HEK293 (cell line): Measurements from ENCODE around the gene CELA1.

ENCODE experiments used
- IKZF3 ChIP-seq: fragments of 450-650 bp; IDR thresholded peaks from 2 replicates; pipeline ENCODE4 v1.5.0; 2018; ENCODE audit warnings: missing biosample characterization, mild to moderate bottlenecking, missing genetic modification characterization, moderate library complexity
- KLF7 ChIP-seq: fragments of 450-650 bp; formaldehyde crosslinking; IDR thresholded peaks from 2 replicates; pipeline ENCODE4 v1.5.1; 2016; ENCODE audit warnings: missing biosample characterization, missing genetic modification characterization, borderline replicate concordance
- PBX3 ChIP-seq: sonication (generic); formaldehyde crosslinking; IDR thresholded peaks from 2 replicates; pipeline ENCODE4 v1.8.1; 2022; ENCODE audit warnings: mild to moderate bottlenecking, moderate library complexity, missing genetic modification reagents
- TCF7L2 ChIP-seq: IDR thresholded peaks from 2 replicates; pipeline ENCODE4 v1.6.1; 2011; ENCODE audit warnings: low read depth, mild to moderate bottlenecking, inconsistent platforms, low read length, moderate library complexity, borderline replicate concordance
- WT1 ChIP-seq: fragments of 450-650 bp; formaldehyde crosslinking; IDR thresholded peaks from 2 replicates; pipeline ENCODE4 v1.5.1; 2016; ENCODE audit warnings: missing biosample characterization, missing genetic modification characterization
- YY2 ChIP-seq: fragments of 450-650 bp; formaldehyde crosslinking; IDR thresholded peaks from 2 replicates; pipeline ENCODE4 v1.5.1; 2016; ENCODE audit warnings: missing biosample characterization, missing genetic modification characterization
- ZBTB11 ChIP-seq: fragments of 450-650 bp; formaldehyde crosslinking; conservative IDR thresholded peaks from 2 replicates; pipeline ENCODE4 v1.5.1; 2016; ENCODE audit warnings: low read depth, missing biosample characterization, missing genetic modification characterization
- ZBTB21 ChIP-seq: fragments of 450-650 bp; formaldehyde crosslinking; IDR thresholded peaks from 2 replicates; pipeline ENCODE4 v1.5.1; 2017; ENCODE audit warnings: missing biosample characterization, missing genetic modification characterization
- ZBTB48 ChIP-seq: fragments of 450-650 bp; formaldehyde crosslinking; IDR thresholded peaks from 2 replicates; pipeline ENCODE4 v1.5.1; 2016; ENCODE audit warnings: missing biosample characterization, missing genetic modification characterization
- ZBTB49 ChIP-seq: fragments of 450-650 bp; formaldehyde crosslinking; IDR thresholded peaks from 2 replicates; pipeline ENCODE4 v1.5.1; 2016; ENCODE audit warnings: missing biosample characterization, missing genetic modification characterization, low read depth
- ZNF132 ChIP-seq: fragments of 450-650 bp; formaldehyde crosslinking; IDR thresholded peaks from 2 replicates; pipeline ENCODE4 v1.5.1; 2017; ENCODE audit warnings: missing biosample characterization, missing genetic modification characterization, borderline replicate concordance
- ZNF133 ChIP-seq: fragments of 450-650 bp; formaldehyde crosslinking; IDR thresholded peaks from 2 replicates; pipeline ENCODE4 v1.5.1; 2016; ENCODE audit warnings: missing biosample characterization, missing genetic modification characterization
- ZNF2 ChIP-seq: fragments of 450-650 bp; formaldehyde crosslinking; IDR thresholded peaks from 2 replicates; pipeline ENCODE4 v1.5.1; 2016; ENCODE audit warnings: missing biosample characterization, missing genetic modification characterization
- ZNF214 ChIP-seq: fragments of 450-650 bp; formaldehyde crosslinking; IDR thresholded peaks from 2 replicates; pipeline ENCODE4 v1.5.1; 2017; ENCODE audit warnings: missing biosample characterization, mild to moderate bottlenecking, missing genetic modification characterization, borderline replicate concordance
- ZNF280C ChIP-seq: fragments of 450-650 bp; formaldehyde crosslinking; IDR thresholded peaks from 2 replicates; pipeline ENCODE4 v1.5.1; 2016; ENCODE audit warnings: missing biosample characterization, missing genetic modification characterization
- ZNF366 ChIP-seq: fragments of 450-650 bp; formaldehyde crosslinking; conservative IDR thresholded peaks from 2 replicates; pipeline ENCODE4 v1.5.1; 2016; ENCODE audit warnings: missing biosample characterization, missing genetic modification characterization
- ZNF398 ChIP-seq: fragments of 450-650 bp; formaldehyde crosslinking; IDR thresholded peaks from 2 replicates; pipeline ENCODE4 v1.5.1; 2017; ENCODE audit warnings: missing biosample characterization, missing genetic modification characterization
- ZNF423 ChIP-seq: fragments of 450-650 bp; formaldehyde crosslinking; IDR thresholded peaks from 2 replicates; pipeline ENCODE4 v1.5.1; 2016; ENCODE audit warnings: missing biosample characterization, missing genetic modification characterization
- ZNF449 ChIP-seq: fragments of 450-650 bp; formaldehyde crosslinking; IDR thresholded peaks from 2 replicates; pipeline ENCODE4 v1.5.1; 2017; ENCODE audit warnings: missing biosample characterization, mild to moderate bottlenecking, missing genetic modification characterization, moderate library complexity
- ZNF473 ChIP-seq: fragments of 450-650 bp; formaldehyde crosslinking; IDR thresholded peaks from 2 replicates; pipeline ENCODE4 v1.5.1; 2017; ENCODE audit warnings: missing biosample characterization, missing genetic modification characterization
- ZNF549 ChIP-seq: fragments of 450-650 bp; IDR thresholded peaks from 2 replicates; pipeline ENCODE4 v1.5.1; 2018; ENCODE audit warnings: missing biosample characterization, missing genetic modification characterization, mild to moderate bottlenecking, inconsistent platforms, moderate library complexity
- ZNF561 ChIP-seq: fragments of 450-650 bp; IDR thresholded peaks from 2 replicates; pipeline ENCODE4 v1.5.1; 2018; ENCODE audit warnings: missing biosample characterization, missing genetic modification characterization, borderline replicate concordance
- ZNF768 ChIP-seq: fragments of 450-650 bp; formaldehyde crosslinking; IDR thresholded peaks from 2 replicates; pipeline ENCODE4 v1.5.1; 2018; ENCODE audit warnings: missing biosample characterization, mild to moderate bottlenecking, missing genetic modification characterization
- ZSCAN18 ChIP-seq: fragments of 450-650 bp; formaldehyde crosslinking; IDR thresholded peaks from 2 replicates; pipeline ENCODE4 v1.5.1; 2016; ENCODE audit warnings: missing biosample characterization, missing genetic modification characterization
- ZSCAN23 ChIP-seq: fragments of 450-650 bp; formaldehyde crosslinking; IDR thresholded peaks from 2 replicates; pipeline ENCODE4 v1.5.1; 2016; ENCODE audit warnings: missing biosample characterization, missing genetic modification characterization

Gene CELA1

GRCh38 chr12:51371295-51371953, 24.9 kb upstream of the CELA1 start (continued):
- TF ChIP-seq ZBTB48 (tag by site-specific recombination): peak; percentile 92
- TF ChIP-seq KLF7: no peak
- no peak for TF ChIP-seq ZBTB11 (tag by site-specific recombination)
- TF ChIP-seq ZNF2 (tag by site-specific recombination): 0 out of 2 replicates have a peak, but pooled peaks have one; percentile 45
- no peak for TF ChIP-seq ZNF214 (tag by site-specific recombination)
- TF ChIP-seq ZSCAN18 (tag by site-specific recombination): no peak
- TF ChIP-seq ZNF473 (tag by site-specific recombination): no peak
- TF ChIP-seq PBX3 (CRISPR knock-in tag): no peak
- TF ChIP-seq YY2 (tag by site-specific recombination): no peak
- no peak for TF ChIP-seq ZNF423 (tag by site-specific recombination)
- no peak for TF ChIP-seq ZBTB49
- TF ChIP-seq TCF7L2: no peak
- TF ChIP-seq ZSCAN23 (tag by site-specific recombination): peak; percentile 19; the same call in 1 of the 2 replicates
- TF ChIP-seq ZNF768 (tag by site-specific recombination): no peak
- no peak for TF ChIP-seq ZNF449 (tag by site-specific recombination)
- TF ChIP-seq ZNF133: no peak
- no peak for TF ChIP-seq ZNF280C (tag by site-specific recombination)
- no peak for TF ChIP-seq ZNF549 (tag by site-specific recombination)
- peak; percentile 60; the same call in 1 of the 2 replicates for TF ChIP-seq ZBTB21 (tag by site-specific recombination)
- TF ChIP-seq ZNF132 (tag by site-specific recombination): no peak
- no peak for TF ChIP-seq ZNF561 (tag by site-specific recombination)
- TF ChIP-seq ZNF398 (tag by site-specific recombination): peak; percentile 84
- TF ChIP-seq ZNF366: peak; percentile 89
- peak; percentile 100 for TF ChIP-seq WT1
- TF ChIP-seq IKZF3 (tag by site-specific recombination): 0 out of 2 replicates have a peak, but pooled peaks have one; percentile 65
